GM18951 (cell line): ENCODE data around the gene PGBD5.

Source experiments
- POLR2A ChIP-seq: IDR thresholded peaks from 4 replicates; pipeline ENCODE4 v1.6.1; 2011; ENCODE audit warnings: mild to moderate bottlenecking; ENCODE audit not compliant: insufficient read length, insufficient read depth; ENCODE audit errors: extremely low read depth
- in situ Hi-C: fragments of 300-500 bp; cut with MboI; formaldehyde crosslinking; loops from one replicate; pipeline ENCODE4 v1.12.0; 2022; ENCODE audit warnings: low sequenced_read_pairs, mixed read lengths, inconsistent platforms; ENCODE audit not compliant: unreplicated experiment

PGBD5 gene

GRCh38 chr1:230385930-230386329 lies 40.2 kb downstream of the PGBD5 start:
- TF ChIP-seq POLR2A, result no peak
- in situ Hi-C loops, result no loop called here

DNA sequence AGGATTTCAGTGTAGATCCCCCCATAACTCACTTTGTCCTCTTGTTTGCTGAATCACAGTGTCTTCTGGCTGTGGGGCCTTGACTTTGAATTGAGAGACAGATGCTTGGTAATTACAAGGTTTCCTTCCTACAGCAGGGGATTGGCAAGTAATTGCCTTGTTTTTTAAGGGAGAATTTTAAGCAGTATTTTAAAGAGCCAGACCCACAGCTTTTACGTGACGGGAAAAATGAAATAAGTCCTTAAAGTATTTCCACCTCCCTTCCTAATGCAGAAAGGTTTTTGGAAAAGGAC lies 41.0 kb downstream of the PGBD5 start:
- no peak for TF ChIP-seq POLR2A
- in situ Hi-C loops, result no loop called here

GRCh38 chr1:230384380-230385157 lies 41.6 kb downstream of the PGBD5 start:
- no peak for TF ChIP-seq POLR2A
- in situ Hi-C loops, result no loop called here

DNA sequence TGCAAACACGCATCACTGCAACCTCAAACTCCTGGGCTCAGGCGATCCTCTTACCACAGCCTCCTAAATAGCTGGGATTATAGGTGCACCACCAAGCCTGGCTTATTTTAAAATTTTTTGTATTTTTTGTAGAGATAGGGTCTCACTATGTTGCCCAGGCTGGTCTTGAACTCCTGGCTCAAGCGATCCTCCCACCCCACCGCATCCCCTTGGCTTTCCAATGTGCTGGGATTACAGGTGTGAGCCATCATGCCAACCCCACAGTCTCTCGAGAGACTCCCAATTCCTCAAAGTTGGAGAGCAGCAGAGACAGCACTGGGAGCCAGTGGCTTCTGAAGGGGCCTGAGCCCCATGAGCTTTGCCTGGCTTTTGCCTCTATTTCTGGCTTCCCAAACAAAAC lies 42.7 kb downstream of the PGBD5 start:
- in situ Hi-C loops, result no loop called here
- no peak for TF ChIP-seq POLR2A

GRCh38 chr1:230382001-230382491 lies 44.1 kb downstream of the PGBD5 start:
- no peak for TF ChIP-seq POLR2A
- in situ Hi-C loops, result no loop called here

DNA sequence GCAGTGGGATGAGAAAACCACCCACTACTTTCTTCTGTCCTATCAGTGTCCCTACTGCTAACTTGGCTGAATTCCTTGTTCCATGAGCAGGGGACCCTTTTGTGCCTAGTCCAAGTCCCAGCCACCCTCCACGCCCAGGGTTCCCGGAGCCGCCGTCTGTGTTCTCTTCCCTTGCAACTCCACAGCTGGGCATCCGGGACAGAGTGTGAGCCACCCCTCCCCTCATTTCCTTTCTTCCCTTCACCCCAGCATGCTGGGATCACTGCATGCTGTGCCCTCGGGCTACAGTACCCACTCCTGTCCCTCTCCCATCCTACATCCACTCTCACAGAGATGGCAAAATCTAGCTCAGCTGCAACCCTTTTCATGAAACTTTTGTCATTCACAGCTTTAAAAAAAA lies 44.5 kb downstream of the PGBD5 start:
- no peak for TF ChIP-seq POLR2A
- in situ Hi-C loops, result no loop called here

- TF ChIP-seq POLR2A, result no peak
- in situ Hi-C loops, result no loop called here
Observed at GRCh38 chr1:230381049-230381467, 45.1 kb downstream of the PGBD5 start.

DNA sequence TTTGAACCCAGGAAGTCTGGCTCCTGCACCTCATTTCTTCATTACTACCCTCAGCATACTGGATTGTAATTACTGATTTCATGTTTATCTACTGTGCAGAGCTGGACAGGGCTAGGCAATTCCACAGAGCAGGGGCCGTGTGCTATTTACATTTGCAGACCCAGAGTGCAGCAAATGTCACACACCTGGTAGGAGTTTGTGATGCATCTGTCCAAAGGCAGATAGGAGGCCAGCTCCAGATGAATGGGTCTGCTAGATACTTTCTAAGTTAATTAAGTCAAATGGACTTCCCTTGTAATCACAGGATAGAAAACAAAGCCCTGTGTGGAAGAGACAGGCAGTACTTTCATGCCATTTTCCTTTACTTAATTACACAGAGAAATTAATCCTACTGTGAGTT lies 46.2 kb downstream of the PGBD5 start:
- TF ChIP-seq POLR2A, result no peak
- in situ Hi-C loops, result no loop called here

GRCh38 chr1:230379462-230379861 lies 46.7 kb downstream of the PGBD5 start:
- no peak for TF ChIP-seq POLR2A
- in situ Hi-C loops, result no loop called here

DNA sequence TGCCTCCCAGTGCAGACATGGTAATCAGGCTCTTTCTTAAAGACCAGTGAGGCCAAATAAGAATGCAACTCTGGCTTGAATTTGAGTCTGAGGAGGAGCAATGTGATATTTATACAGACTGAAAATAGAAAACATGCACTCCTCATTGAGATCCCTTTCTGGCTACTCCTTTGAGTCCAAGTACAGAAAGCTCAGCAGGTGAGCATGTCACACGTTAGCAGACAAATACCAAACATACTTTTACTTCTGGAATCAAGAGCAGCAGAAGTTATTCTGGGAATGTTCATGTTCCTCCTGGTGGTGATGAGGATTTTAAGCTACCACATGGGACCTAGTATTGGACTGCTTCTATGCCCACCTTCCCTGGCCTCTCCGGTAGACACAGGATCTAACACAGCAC lies 48.3 kb downstream of the PGBD5 start:
- TF ChIP-seq POLR2A, result no peak
- in situ Hi-C loops, result no loop called here

DNA sequence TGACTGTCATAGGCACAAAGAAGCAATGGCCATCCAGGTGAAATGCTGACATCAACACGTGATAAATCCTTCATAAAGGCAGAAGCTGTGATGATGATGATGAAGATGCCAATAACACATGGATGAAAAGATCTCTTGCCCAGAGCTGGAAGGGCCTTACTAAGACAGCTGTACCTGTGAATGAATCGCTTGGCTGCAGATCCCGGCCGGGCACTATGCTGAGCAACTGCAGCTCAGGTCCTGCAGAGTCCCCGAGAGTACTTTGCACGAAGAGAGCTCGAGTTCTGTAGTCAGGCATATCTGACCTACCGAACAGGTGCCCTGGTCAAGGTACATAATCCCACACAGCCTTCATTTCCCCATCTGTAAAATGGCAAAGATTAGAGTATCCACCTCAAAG lies 48.8 kb downstream of the PGBD5 start:
- in situ Hi-C loops, result no loop called here
- no peak for TF ChIP-seq POLR2A

DNA sequence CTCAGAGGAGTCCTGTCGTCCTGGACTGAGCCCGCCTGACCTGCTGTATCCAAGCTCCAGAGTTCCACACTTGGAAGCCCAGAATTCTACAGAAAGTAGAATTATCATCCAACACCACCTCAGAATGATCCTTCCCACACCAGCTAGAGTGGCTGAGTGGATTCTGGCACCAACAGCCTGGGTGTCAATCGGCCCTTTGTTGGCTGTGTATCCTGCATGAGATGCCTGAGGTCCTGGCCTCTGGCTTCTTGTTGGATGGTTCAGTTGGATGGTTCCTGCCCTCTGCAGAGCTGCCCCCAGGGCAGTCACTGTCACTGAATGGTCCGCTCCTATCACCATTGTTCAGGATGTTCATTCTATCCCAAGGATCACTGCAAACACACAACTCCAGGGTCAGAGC lies 49.8 kb downstream of the PGBD5 start:
- in situ Hi-C loops, result no loop called here
- no peak for TF ChIP-seq POLR2A

GRCh38 chr1:230375780-230376179 lies 50.4 kb downstream of the PGBD5 start:
- in situ Hi-C loops, result no loop called here
- no peak for TF ChIP-seq POLR2A

- in situ Hi-C loops, result no loop called here
- TF ChIP-seq POLR2A, result no peak
Observed at GRCh38 chr1:230375147-230375546, 51.0 kb downstream of the PGBD5 start.

DNA sequence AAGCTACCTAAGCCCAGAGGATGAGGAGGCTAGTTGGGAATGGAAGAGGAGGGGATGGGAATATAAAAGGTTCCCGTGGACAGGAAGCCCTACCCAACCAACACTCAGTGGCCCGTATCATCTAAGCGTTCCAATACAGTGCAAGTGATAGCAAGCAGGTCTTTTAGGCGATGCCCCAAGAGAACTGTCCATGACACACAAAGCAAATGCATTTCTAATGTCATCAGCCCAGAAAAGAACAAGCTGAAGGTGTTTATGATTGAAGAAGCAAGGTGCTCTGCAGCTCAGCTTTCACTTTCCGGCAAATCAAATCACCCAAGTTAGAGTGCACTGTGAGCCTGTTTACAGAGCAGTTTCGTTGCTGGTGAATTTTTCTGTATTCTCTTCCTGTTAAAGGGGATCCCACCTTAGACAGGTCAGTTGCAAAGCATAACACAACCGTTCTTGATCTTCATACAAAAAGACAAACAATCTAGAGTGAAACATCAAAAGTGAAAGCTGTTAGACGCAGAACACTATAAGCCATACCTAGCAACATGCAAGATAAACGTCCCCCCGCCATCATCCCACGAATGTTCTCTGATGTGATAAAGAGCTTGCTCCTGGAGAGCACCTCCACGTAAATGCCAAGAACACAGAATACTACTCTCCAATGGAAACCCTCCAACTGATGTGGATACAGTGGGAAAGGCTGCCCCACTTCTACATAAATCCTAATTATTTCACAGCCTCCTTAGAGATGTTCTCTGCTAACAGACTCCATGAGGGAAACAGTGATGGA lies 54.0 kb downstream of the PGBD5 start:
- in situ Hi-C loops, result no loop called here
- TF ChIP-seq POLR2A, result no peak

DNA sequence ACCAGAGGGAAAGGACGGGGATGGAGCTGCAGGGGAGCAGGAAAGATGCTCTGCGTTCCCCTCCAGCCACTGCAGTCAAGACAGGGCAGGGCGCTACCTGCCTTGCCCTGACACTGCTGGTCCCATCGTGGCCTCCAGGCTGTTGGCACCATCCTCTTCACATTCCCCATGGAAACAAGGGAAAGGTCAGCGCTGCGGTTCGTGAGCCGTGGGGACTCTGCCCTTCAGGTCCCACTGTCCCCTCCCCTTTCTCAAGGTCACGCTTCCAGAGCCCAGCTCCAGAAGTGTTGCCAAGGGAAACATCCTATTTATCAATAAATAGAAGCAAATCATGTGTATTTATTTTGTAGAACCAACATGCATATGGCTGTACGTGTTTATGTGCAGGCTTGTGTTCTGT lies 56.0 kb downstream of the PGBD5 start:
- no peak for TF ChIP-seq POLR2A
- in situ Hi-C loops, result no loop called here
